ENCODE measurements around the gene ASPHD1.
"Not testable (repeated sequence)": the region's sequence is repeated elsewhere in the genome, so short reads cannot be mapped to it uniquely, and the experiment has no call there.

Gene ASPHD1

DNA sequence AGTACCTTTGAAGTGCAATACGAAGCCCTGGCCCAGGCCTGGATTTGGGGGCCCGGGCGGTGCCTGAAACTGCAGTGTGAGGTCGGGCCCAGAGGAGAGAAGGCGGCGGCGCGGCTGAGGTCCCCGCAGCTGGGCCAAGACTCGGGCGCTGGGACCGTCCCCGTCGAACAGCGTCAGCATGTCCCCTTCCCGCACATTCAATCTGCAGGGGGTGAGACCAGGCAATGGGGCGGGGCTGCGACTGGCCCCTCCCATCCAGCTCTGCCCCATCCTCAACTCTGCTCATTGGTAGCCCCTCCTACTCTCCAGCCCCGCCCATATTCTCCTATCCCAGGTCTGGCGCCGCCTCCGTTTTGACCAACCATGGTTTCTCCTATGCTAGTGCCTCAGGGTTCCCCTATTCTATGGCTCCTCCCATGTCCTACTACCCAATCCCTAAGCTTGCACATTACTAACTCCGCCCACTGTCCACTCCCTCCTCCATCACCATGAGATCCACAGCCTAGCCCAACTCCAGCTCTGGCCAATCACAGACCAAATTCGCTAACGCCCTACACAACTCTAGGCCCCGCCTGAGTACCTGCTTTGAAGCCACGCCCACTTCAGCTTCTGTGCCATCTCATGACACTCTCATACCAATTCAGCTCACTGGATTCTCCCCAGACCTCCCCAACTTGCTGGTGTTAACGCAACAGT is 22.9 kb upstream of the ASPHD1 start:
- no peak for FAIRE-seq

DNA sequence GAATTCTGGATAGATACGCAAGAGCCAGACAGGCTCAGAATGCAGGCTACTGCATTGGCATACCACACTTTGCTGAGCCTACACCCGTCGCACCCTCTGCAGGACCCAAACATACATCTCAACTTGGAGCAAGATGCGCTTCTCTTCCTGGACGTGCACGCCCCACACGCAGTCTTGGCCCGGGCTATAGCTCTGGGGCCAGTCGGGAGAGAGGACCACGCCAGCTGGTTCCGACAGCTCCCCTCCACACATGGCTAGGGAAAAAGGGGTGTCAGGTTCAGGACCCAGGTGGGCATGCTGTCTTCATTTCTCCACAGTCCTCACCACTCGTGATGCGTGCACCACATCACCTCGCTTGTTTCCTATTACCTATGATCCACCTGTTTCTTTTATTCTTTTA is 22.1 kb upstream of the ASPHD1 start:
- FAIRE-seq = no peak

DNA sequence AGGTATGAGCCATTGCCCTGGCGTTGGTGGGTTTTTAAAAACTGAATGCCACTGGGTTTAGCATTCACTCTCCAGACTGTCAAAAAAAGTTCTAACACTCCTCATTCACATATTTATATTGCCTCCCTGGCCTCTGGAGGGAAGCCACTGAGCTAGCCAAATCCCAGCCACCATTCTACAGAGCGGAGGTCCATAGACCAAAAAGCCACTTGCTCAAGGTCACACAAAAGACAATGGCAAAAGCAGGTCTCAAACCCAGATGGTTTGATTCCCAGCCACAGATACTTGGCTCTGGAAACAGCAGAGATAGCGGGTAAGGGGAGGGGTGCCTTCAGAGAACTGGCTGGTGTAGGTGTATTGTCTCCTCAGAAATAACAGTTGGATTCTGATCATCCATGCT is 19.2 kb upstream of the ASPHD1 start:
- FAIRE-seq = no peak

DNA sequence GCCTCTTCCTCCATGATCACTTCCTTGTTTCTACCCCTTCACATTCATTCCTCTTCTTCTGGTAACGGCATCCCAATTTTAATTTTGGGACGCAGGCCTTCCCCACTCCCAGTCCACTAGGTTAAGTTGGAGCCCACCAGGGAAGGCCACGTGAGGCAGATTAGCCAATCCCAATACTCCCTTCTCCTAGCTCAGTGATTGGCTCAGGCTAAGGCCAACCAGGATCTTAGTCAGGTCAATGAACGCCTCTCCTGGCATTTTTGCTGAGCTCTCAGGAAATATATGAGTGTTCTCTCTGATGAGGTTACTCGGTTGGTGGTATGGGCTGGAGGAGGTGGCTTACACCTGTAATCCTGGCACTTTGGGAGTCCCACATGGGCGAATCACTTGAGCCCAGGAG is 16.3 kb upstream of the ASPHD1 start:
- no peak for FAIRE-seq

DNA sequence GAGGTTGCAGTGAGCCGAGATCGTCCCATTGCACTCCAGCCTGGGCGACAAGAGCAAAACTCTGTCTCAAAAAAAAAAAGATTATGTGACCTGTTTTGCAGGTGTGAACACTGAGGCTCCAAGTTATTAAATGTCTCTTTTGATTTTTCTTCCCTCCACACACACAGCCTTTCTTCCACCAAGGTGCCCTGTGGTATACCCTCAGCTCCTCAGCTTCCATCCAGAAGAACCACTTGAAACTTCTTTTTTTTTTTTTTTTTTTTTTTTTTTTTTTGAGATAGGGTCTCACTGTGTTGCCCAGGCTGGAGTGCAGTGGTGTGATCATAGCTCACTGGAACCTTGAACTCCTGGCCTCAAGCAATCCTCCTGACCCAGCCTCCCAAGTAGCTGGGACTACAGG is 10.9 kb upstream of the ASPHD1 start:
- FAIRE-seq = not testable (repeated sequence)

DNA sequence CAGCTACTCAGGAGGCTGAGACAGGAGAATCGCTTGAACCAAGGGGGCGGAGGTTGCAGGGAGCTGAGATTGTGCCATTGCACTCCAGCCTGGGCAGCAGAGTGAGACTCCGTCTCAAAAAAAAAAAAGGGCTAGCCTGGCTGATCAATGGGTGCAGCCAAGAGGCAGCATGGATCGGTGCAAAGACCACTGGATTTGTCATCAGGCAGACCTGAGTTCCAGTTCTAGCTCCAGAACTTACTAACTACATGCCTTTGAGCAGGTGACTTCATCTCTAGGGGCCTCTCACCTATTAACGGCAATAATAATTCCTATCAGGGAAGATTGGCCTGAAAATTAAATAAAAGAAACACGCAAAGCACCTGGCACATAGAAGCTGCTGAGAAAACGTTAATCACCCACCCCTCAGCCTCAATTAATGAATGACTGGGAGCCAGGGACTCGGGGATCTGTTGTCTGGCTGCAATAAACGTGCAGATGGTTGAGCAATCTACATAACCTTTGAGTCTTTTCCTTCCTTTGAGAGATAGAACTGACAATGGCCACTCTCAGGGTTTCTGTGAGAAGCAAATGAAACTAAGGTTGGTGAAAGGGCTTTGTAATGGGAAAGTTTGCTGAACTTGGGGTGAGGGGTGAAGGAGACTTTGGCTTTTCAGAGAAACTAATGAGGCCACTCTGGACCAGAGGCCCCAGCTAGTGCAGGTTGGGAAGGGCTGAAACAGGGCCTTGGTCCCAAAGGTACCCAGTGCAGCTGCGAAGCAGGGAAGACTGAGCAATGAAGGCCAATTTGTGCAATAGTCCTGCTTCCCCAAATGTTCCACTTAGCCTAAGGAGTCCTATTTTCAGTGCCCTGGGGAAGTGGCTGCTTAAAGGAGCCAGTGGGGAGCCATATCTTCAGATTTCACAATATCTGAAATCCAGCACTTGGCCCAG is 8.5 kb upstream of the ASPHD1 start:
- FAIRE-seq = no peak

DNA sequence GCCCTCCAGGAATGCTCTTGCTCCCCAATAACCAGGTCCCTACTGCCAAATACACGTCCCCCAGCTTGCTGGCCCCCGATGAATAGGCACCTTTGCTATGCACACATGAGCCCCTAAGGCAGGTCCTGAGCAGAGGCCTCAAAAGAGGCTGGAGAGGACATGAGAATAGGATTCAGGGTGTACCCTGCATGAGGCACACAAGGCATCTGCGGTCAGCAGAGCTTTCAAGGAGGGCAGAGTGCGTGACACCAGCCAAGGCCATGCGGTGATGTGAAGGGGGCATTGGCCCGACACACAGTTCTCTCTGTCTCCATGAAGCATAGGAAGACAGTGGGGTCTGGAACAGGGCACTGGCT is 7.9 kb upstream of the ASPHD1 start:
- no peak for FAIRE-seq

DNA sequence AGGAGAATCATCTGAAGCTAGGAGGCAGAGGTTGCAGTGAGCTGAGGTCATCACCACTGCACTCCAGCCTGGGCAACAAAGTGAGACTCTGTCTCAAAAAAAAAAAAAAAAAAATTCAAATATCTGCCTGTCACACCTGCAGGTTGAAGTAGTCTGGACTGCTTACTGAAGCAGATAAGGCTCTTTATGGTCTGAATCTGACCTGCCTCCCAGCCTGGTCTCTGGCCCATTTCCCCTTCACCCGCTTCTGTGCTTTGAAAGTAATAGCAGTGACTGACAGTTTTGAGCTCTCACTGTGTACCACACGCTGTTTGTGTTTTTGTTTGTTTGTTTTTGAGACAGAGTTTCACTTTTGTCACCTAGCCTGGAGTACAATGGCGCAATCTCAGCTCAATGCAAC is 6.7 kb upstream of the ASPHD1 start:
- FAIRE-seq = no peak

DNA sequence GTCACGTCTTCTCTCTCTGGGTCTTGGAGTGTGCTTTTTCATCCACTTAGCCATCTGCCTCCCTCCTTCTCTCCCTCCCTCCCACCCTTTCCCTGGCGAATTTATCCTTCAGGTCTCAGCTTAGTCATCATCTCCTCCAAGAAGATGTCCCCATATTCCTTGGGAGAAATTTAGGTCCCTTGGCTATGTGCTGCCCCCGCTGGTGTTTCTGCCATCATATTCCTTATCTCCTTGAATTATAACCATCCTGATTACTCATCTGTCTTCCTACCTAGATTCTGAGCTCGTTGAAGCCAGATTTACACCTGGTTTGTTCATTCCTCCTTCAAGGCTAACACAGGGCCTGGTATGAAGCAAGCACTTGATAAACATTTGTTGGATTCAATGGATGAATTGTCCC is 5.9 kb upstream of the ASPHD1 start:
- no peak for FAIRE-seq

DNA sequence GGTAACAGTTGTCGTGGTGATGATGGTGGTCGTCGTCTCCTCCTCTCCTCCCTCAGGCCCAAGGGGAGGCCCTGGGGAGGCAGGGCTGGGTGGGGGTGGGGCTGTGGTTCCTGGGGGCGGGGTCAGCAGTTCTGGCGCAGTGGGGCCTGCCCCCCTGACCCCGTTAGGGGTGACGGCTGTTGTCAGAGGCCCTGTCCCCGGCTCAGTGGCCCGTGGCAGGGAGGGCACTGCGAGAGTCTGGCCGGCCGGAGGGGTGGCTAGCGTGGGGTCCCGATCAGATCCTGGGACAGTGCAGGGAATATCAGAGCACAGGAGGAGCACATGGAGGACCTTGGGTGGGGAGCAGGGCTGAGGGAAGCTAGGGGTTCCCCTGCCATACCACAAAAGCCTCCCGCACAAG is 3.4 kb upstream of the ASPHD1 start:
- FAIRE-seq = no peak

DNA sequence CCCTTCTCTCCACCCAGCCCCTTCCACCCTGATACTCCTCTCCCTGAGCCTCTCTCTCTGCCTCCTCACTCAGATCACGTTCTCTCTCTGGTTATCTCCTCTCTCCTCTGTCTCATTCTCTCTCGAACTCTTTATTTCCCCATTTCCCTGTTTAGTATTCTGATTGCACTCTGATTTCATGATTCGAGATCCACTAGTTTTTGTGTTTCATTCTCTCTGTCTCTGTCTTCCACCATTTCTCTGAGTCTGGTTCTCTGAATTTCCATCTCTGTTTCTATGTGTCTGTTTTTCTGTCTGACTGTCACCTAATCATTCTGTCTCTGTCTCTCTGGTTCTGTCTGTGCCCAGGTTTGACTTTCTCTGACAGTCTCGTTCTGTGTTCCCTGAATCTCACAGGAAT is 3.0 kb upstream of the ASPHD1 start:
- no peak for FAIRE-seq

DNA sequence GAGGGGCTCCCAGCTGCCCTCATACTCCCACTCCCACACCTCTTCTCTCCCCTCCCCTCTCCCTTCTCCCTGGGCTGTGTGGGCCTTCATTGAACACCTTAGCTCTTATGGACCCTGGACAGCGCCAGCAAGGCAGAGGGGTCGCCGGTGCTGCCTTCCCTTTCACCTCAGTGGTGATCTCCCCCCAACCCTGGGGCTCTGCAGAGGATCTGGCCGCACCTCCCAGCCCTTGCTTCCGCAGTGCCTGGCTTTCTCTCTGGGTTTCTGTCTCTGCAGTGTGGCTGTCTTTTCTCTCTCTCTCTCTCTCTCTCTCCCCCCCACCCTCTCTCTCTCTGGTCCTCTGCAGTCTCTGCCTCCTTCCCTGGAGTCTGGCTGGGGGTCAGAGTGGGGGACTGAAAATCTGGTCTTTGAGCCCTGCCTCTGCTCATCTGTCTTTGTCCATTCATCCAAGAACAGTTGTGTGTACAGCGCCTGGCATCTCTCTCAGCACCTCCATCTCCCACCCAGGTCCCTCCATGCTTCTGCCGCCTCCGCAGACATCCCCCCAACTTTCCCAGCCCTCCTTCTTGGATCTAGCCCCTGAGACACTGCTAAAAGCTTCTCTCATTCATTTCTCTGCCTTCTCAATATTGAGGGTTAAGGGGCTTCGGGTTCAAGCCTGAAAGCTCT is 2.0 kb upstream of the ASPHD1 start:
- no peak for FAIRE-seq

DNA sequence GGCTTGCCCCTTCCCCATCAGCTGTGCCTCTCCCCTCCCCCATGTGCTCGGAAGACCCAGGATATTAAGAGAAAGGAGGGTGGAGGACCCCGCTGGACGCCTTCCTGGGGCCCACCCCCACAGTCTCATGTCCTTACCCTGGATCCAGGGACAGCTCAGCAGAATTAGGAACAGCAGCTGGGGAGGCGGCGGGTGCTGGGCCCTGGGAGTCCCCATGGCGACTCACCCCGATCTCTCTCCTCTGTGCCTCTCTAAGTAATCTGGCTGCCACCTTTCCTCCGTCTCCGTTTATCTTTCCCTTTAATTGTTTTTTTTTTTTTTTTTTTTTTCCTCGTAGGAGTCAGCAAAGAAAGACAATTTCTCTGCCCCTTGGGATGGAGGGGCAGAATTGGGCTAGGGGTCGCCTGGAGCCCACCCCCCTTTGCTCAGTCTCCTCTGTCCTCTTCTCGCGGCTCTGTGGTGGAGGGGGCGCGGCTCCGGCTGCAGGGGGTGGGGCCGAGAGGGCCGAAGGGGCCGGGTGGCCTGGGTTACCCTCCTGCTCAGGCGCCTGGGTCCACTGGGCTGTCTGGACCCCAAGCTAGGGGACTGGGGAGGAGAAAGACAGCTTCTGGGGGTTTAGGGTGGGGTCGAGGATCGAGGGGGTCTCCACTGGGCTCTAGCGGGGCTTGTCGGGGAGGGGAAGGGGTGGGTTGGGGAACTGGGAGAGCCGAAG is 1.3 kb upstream of the ASPHD1 start:
- no peak for FAIRE-seq

DNA sequence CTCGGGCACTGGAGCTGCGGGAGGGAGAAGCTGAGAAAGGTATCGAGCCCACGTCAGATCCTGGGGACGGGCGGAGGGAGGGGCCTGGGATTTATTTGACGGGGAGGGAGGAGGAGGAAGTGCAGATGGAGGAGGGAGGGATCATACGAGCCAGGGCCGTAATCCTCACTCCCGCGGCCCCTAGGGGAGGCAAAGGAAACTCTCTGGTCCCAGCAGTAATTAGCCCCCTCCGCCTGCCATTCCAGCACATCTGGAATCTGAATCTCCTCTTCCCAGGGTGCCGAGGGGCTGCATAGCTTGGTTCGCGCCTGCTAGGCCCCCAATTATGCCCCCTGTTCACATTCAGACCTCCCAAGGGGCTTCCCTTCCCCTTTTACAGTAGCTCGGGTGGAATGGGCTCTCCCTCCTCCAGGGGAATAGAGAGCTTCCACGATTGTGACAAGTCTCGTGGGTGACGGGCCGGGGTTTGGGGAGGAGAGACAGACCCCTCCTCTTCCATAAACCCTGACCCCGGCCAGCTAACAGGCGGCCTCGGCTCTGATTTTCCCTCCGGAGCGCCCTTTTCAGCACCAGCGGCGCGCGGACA is 679 bp upstream of the ASPHD1 start, which contains the start of gene SEZ6L2:
Gene SEZ6L2, minus strand, starts transcription at position 35 of the 586 bp plus-strand sequence. CDS start 531 bp downstream, outside the sequence.
- FAIRE-seq = no peak

DNA sequence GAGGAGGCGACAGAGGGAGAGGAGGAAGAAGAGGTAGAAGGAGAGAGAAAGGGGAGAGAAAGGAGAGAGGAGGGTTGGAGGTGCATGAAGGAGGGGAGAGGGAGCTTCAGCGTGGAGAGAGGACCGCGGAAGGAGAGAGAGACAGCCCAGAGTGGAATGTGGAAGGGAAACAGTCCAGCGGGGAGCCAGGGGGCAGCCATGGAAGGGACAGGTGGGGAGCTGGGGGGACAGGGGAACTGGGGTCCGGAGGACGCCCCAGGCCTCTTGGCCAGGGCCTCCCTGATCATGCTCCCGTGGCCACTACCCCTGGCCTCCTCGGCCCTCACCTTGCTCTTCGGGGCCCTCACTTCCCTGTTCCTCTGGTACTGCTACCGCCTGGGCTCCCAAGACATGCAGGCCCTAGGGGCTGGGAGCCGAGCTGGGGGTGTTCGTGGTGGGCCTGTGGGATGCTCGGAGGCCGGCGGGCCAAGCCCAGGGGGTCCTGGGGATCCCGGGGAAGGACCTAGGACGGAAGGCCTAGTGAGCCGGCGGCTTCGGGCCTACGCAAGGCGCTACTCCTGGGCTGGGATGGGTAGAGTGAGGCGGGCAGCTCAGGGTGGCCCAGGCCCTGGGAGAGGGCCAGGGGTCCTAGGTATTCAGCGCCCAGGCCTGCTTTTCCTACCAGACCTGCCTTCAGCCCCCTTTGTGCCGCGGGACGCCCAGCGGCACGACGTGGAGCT is 759 bp downstream of the ASPHD1 start:
- no peak for FAIRE-seq

DNA sequence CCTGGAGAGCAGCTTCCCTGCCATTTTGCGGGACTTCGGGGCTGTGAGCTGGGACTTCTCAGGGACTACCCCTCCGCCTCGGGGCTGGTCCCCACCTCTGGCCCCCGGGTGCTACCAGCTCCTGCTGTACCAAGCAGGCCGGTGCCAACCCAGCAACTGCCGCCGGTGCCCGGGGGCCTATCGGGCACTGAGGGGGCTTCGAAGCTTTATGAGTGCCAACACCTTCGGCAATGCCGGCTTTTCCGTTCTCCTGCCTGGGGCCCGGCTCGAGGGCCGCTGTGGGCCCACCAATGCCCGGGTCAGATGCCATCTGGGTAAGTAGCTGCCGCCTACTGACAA is 1.3 kb downstream of the ASPHD1 start:
- no peak for FAIRE-seq

DNA sequence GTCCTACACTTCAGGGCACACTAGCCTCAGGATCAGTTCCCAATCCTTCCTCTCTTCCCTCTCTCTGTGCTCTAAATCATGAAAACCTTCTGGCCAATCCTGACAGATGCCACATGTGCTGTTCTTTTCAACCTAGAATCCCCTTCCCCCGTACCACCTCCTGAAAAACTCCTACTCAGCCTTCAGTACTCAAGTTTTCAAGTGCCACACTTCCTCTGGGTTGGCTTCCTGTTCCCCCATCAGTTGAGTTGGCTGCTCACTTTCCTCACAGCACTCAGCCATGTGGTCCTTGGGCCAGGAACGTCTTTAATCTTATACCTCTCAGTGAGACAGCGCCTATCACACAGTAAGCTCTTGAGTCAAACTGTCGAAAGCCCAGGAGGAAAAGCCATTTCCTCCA is 3.3 kb downstream of the ASPHD1 start:
- no peak for FAIRE-seq

DNA sequence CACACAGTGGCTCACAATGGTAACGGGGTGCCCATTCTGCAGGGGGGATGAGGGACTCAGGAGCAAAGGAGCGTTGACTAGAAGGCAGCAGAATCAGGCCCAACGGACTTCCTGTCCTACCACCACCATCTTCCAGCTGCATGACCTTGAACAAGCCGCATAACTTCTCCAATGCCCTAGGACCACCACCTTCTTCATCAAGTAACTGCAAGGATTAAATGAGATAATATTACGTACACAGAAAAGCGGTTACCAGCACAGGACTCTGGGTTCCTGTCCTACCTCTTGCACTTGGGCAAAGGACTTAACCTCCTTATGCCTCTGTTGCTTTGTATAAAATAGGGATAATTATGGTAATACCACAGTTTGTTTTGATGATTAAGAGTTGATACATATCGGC is 4.7 kb downstream of the ASPHD1 start:
- FAIRE-seq = no peak

DNA sequence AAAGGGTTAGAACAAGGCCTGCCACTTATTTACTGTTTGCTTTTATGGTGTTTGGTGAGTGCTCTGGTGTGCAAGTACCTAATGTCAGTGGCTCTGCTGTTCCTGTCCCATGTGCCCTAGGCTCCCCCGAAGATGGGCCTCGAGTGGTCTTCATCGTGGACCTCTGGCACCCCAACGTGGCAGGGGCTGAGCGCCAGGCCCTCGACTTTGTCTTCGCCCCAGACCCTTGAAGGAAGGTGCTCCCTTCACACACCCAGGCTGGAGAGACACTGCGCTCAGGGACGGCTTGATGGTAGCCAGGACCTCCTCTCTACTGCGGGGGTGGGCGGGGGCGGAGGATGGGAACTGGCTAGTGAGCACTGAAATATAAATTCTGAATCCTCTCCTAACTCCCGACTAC is 5.4 kb downstream of the ASPHD1 start:
- FAIRE-seq = no peak

DNA sequence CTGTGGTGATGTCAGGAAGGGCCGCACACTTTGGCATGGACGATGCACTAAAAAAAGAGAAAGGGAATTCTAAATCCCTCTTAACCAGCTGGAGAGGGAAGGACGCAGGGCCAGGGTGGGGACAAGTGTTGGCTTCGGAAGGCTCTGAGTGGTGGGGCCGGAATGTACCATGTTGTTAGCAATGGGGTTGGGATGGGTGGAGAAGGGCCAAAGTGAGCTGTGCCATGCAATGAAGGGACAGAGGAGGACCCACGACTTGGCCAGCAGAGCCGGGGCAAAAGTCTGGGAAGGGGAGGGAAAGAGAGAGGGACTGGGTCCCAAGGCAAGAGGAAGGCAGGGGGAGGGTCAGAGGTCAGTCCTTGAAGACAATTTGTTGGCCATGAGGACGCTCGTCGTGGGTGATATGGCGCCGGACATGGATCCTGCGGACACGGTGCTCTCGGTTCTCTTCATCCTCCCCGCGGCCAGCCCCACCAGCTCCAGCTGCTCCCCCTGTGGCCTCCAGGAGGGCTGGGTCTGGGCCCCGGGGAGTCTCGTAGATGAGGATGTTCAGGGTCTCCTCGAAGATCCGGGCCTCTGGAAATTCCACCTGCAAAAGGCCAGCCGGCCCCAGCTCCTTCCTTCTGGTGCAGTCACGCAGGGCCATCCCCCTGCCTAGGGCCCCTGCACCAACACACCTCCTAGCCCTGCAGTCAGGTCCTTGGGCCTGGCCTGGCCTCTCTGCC is 6.4 kb downstream of the ASPHD1 start:
- no peak for FAIRE-seq

DNA sequence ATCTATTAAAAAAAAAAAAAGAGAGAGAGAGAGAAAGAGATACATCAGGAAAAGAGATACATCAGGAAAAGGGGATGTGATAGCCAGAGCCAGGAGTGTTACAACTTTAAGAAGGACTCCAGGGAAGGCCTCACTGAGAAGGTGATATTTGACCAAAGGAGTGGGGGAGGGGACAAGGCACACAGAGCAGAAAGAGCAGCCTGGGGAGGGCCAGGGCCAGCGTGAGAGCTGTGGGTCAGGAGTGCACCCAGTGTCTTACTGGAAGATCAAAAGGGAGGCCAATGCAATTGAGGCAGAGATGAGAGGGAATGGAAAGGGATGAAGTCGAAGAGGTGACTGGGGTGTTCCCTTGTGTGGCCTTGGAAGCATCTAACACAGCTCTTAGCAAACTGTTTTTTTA is 7.7 kb downstream of the ASPHD1 start:
- no peak for FAIRE-seq

Measured in endometrium (tissue), 2 donors.